Mesenchymal stem cell (in vitro differentiated cells and primary cell): ENCODE measurements around the gene CCDC9B.

Experiments used
- DNase-seq: peaks from one replicate; pipeline ENCODE4 v3.0.0-alpha.2; 2013
- H2AFZ ChIP-seq: one replicate; pipeline ENCODE4 v1.6.1; 2013; ENCODE audit warnings: low read depth, mild to moderate bottlenecking, control low read depth, inconsistent platforms, low read length, moderate library complexity
- H2AK5ac ChIP-seq: 2 replicates; pipeline ENCODE4 v1.6.1; 2013; ENCODE audit warnings: low read length, moderate library complexity, mild to moderate bottlenecking, inconsistent platforms; ENCODE audit not compliant: severe bottlenecking
- H2BK120ac ChIP-seq: one replicate; pipeline ENCODE4 v1.6.1; 2013; ENCODE audit warnings: low read depth, mild to moderate bottlenecking, inconsistent platforms, low read length, moderate library complexity
- H2BK12ac ChIP-seq, 2 experiments: one replicate each; pipeline ENCODE4 v1.6.1; 2013; ENCODE audit warnings: inconsistent platforms in 2 of 2, low read length in 2 of 2, mild to moderate bottlenecking in 2 of 2, moderate library complexity in 2 of 2, control low read depth in 1 of 2
- H2BK15ac ChIP-seq: one replicate; pipeline ENCODE4 v1.6.1; 2013; ENCODE audit warnings: mild to moderate bottlenecking, low read depth, inconsistent platforms; ENCODE audit not compliant: poor library complexity, severe bottlenecking
- H2BK5ac ChIP-seq: 2 replicates; pipeline ENCODE4 v1.6.1; 2013; ENCODE audit warnings: low read depth, mild to moderate bottlenecking, low read length, control low read depth, inconsistent platforms; ENCODE audit not compliant: poor library complexity, severe bottlenecking
- H3K14ac ChIP-seq, 2 experiments: one replicate each; pipeline ENCODE4 v1.6.1; 2013; ENCODE audit warnings: inconsistent platforms in 2 of 2, low read length in 2 of 2, control low read depth in 1 of 2, mild to moderate bottlenecking in 1 of 2, moderate library complexity in 1 of 2
- H3K18ac ChIP-seq, 2 experiments: one replicate each; pipeline ENCODE4 v1.6.1; 2013; ENCODE audit warnings: inconsistent platforms in 2 of 2, low read length in 2 of 2, control low read depth in 1 of 2, low read depth in 1 of 2, mild to moderate bottlenecking in 1 of 2
- H3K23ac ChIP-seq, 2 experiments: one replicate each; pipeline ENCODE4 v1.6.1; 2013; ENCODE audit warnings: inconsistent platforms in 2 of 2, low read length in 2 of 2, mild to moderate bottlenecking in 2 of 2, moderate library complexity in 2 of 2, control low read depth in 1 of 2
- H3K27ac ChIP-seq: 2 replicates; pipeline ENCODE4 v1.5.1; 2013; ENCODE audit warnings: mild to moderate bottlenecking, moderate library complexity, low read length, control low read depth, inconsistent platforms; ENCODE audit not compliant: poor library complexity, severe bottlenecking
- H3K27me3 ChIP-seq, 2 experiments: 2 replicates each; pipeline versions ENCODE4 v1.6.1 to v1.7.0; 2013; ENCODE audit warnings: low read length in 2 of 2, mild to moderate bottlenecking in 2 of 2, moderate library complexity in 2 of 2, control low read depth in 1 of 2, inconsistent platforms in 1 of 2; ENCODE audit not compliant: control insufficient read depth in 1 of 2, insufficient read depth in 1 of 2
- H3K36me3 ChIP-seq, 2 experiments: 2 replicates each; pipeline versions ENCODE4 v1.6.1 to v1.7.0; 2013; ENCODE audit warnings: low read length in 2 of 2, control low read depth in 1 of 2, inconsistent platforms in 1 of 2, low read depth in 1 of 2, mild to moderate bottlenecking in 1 of 2; ENCODE audit not compliant: insufficient read depth in 2 of 2, control insufficient read depth in 1 of 2
- H3K4ac ChIP-seq, 2 experiments: one replicate each; pipeline ENCODE4 v1.6.1; 2013; ENCODE audit warnings: inconsistent platforms in 2 of 2, low read length in 2 of 2, mild to moderate bottlenecking in 2 of 2, moderate library complexity in 2 of 2, control low read depth in 1 of 2, low read depth in 1 of 2
- H3K4me1 ChIP-seq: 2 replicates; pipeline ENCODE4 v1.6.1; 2013; ENCODE audit warnings: low read depth, low read length, control low read depth; ENCODE audit not compliant: control insufficient read depth, insufficient read depth
- H3K4me2 ChIP-seq: 2 replicates; pipeline ENCODE4 v1.6.1; 2013; ENCODE audit warnings: low read length, mild to moderate bottlenecking, inconsistent platforms; ENCODE audit not compliant: poor library complexity, severe bottlenecking
- H3K4me3 ChIP-seq, 2 experiments: 2 replicates each; pipeline versions ENCODE4 v1.5.1 to v1.7.0; 2013; ENCODE audit warnings: low read length in 2 of 2, mild to moderate bottlenecking in 2 of 2, control low read depth in 1 of 2, low read depth in 1 of 2; ENCODE audit not compliant: insufficient read depth in 1 of 2
- H3K79me1 ChIP-seq: replicated peaks from 2 replicates; pipeline ENCODE4 v1.6.1; 2013; ENCODE audit warnings: mild to moderate bottlenecking, control low read depth, low read length, inconsistent platforms; ENCODE audit not compliant: poor library complexity, severe bottlenecking
- H3K9ac ChIP-seq: 2 replicates; pipeline ENCODE4 v1.7.0; 2013; ENCODE audit warnings: mild to moderate bottlenecking, low read length, moderate library complexity
- H3K9me3 ChIP-seq: 2 replicates; pipeline ENCODE4 v1.7.0; 2013; ENCODE audit warnings: mild to moderate bottlenecking, low read length; ENCODE audit not compliant: control insufficient read depth
- H4K8ac ChIP-seq: one replicate; pipeline ENCODE4 v1.6.1; 2013; ENCODE audit warnings: inconsistent platforms, mild to moderate bottlenecking, low read length, moderate library complexity
- H4K91ac ChIP-seq: one replicate; pipeline ENCODE4 v1.6.1; 2013; ENCODE audit warnings: mild to moderate bottlenecking, low read length, inconsistent platforms
- WGBS: methylation state at CpG from one replicate; pipeline ENCODE4 v1.1.7; 2013; ENCODE audit warnings: mixed read lengths; 5-methylcytosine and 5-hydroxymethylcytosine counted together

Gene CCDC9B

GRCh38 chr15:40286794-40287193, 53.9 kb downstream of the CCDC9B start:
- Histone ChIP-seq H3K27ac (no peak overlapping the region), H3K27me3 (peaks cover 38 to 49% of the 10 kb centered on the region in 2 experiments), H2BK5ac (no peak overlapping the region), H2BK12ac (no peak overlapping the region), H3K14ac (no peak overlapping the region), H2AK5ac (no peak overlapping the region), H3K36me3 (no peaks in the 10 kb centered on the region), H3K9ac (no peak overlapping the region), H2BK15ac (no peak overlapping the region), H3K4me3 (no peak overlapping the region), H2BK120ac (no peak overlapping the region), H3K9me3 (no peaks in the 10 kb centered on the region), H3K4me1 (peaks cover 46% of the 10 kb centered on the region), H2AFZ (no peak overlapping the region), H3K18ac (no peak overlapping the region), H3K4ac (no peak overlapping the region), H4K8ac (peak overlapping the region; percentile 5), H4K91ac (peak overlapping the region; percentile 43), H3K4me2 (no peak overlapping the region), H3K23ac (no peak overlapping the region), H3K79me1 (no peaks in the 10 kb centered on the region)
- 80% methylated on average over 6 of the region's 7 CpGs for WGBS
- DNase-seq, result no peak

GRCh38 chr15:40286061-40286532, 54.6 kb downstream of the CCDC9B start:
- Histone ChIP-seq H2AFZ (no peak overlapping the region), H2BK120ac (no peak overlapping the region), H3K18ac (peak overlapping the region; percentile 17 to 29), H3K27ac (no peak overlapping the region), H3K9me3 (no peaks in the 10 kb centered on the region), H3K4me1 (peaks cover 47% of the 10 kb centered on the region), H3K23ac (peak overlapping the region in 1 of 2 experiments; percentile 66), H4K91ac (peak overlapping the region; percentile 58), H3K4me2 (no peak overlapping the region), H2BK5ac (no peak overlapping the region), H3K79me1 (no peaks in the 10 kb centered on the region), H3K27me3 (peaks cover 40 to 50% of the 10 kb centered on the region in 2 experiments), H4K8ac (no peak overlapping the region), H3K4me3 (no peak overlapping the region), H2BK15ac (no peak overlapping the region), H3K36me3 (no peaks in the 10 kb centered on the region), H2AK5ac (no peak overlapping the region), H3K4ac (no peak overlapping the region), H2BK12ac (no peak overlapping the region), H3K14ac (peak overlapping the region in 1 of 2 experiments; percentile 81), H3K9ac (no peak overlapping the region)
- WGBS, result 52% methylated on average over 7 of the region's 7 CpGs
- DNase-seq, result no peak

GRCh38 chr15:40285554-40286011, 55.2 kb downstream of the CCDC9B start:
- no peak overlapping the region for H3K4ac ChIP-seq
- no peaks in the 10 kb centered on the region for H3K36me3 ChIP-seq
- H2AFZ ChIP-seq, result no peak overlapping the region
- H2AK5ac ChIP-seq, result no peak overlapping the region
- H3K23ac ChIP-seq, result no peak overlapping the region
- 5% methylated on average over 1 of the region's 1 CpG for WGBS
- peaks cover 44 to 54% of the 10 kb centered on the region in 2 experiments for H3K27me3 ChIP-seq
- H3K4me3 ChIP-seq, result no peak overlapping the region
- H4K91ac ChIP-seq, result no peak overlapping the region
- no peaks in the 10 kb centered on the region for H3K9me3 ChIP-seq
- no peak overlapping the region for H3K18ac ChIP-seq
- no peak overlapping the region for H3K4me2 ChIP-seq
- H3K4me1 ChIP-seq, result peaks cover 42% of the 10 kb centered on the region
- no peak overlapping the region for H2BK120ac ChIP-seq
- peak; percentile 37 for DNase-seq
- H3K79me1 ChIP-seq, result no peaks in the 10 kb centered on the region
- no peak overlapping the region for H2BK12ac ChIP-seq
- no peak overlapping the region for H2BK5ac ChIP-seq
- H3K14ac ChIP-seq, result no peak overlapping the region
- no peak overlapping the region for H2BK15ac ChIP-seq
- no peak overlapping the region for H3K9ac ChIP-seq
- H3K27ac ChIP-seq, result no peak overlapping the region
- peak overlapping the region; percentile 29 for H4K8ac ChIP-seq

GRCh38 chr15:40285151-40285550, 55.6 kb downstream of the CCDC9B start:
- no peak overlapping the region for H3K4me2 ChIP-seq
- H3K36me3 ChIP-seq, result no peaks in the 10 kb centered on the region
- H4K91ac ChIP-seq, result no peak overlapping the region
- no peak overlapping the region for H3K4ac ChIP-seq
- no peak overlapping the region for H3K9ac ChIP-seq
- no peak overlapping the region for H3K18ac ChIP-seq
- H2AK5ac ChIP-seq, result no peak overlapping the region
- no peaks in the 10 kb centered on the region for H3K79me1 ChIP-seq
- H2BK15ac ChIP-seq, result no peak overlapping the region
- peaks cover 44 to 54% of the 10 kb centered on the region in 2 experiments for H3K27me3 ChIP-seq
- H3K23ac ChIP-seq, result no peak overlapping the region
- H3K14ac ChIP-seq, result no peak overlapping the region
- H2AFZ ChIP-seq, result no peak overlapping the region
- no peak overlapping the region for H2BK5ac ChIP-seq
- no peak overlapping the region for H2BK12ac ChIP-seq
- no peak overlapping the region for H2BK120ac ChIP-seq
- H3K4me1 ChIP-seq, result peaks cover 42% of the 10 kb centered on the region
- no peak overlapping the region for H4K8ac ChIP-seq
- no peak overlapping the region for H3K4me3 ChIP-seq
- H3K9me3 ChIP-seq, result no peaks in the 10 kb centered on the region
- 59% methylated on average over 4 of the region's 4 CpGs for WGBS
- peak; percentile 49 for DNase-seq
- no peak overlapping the region for H3K27ac ChIP-seq
